HG02571 (cell line): Measurements from ENCODE around the gene SIM1.

Experiments used
- ATAC-seq: cut with Tn5 transposase; IDR thresholded peaks from one replicate; pipeline ENCODE4 v1.9.1; 2021; ENCODE audit warnings: mild to moderate bottlenecking, moderate library complexity; ENCODE audit not compliant: unreplicated experiment

The SIM1 gene

DNA sequence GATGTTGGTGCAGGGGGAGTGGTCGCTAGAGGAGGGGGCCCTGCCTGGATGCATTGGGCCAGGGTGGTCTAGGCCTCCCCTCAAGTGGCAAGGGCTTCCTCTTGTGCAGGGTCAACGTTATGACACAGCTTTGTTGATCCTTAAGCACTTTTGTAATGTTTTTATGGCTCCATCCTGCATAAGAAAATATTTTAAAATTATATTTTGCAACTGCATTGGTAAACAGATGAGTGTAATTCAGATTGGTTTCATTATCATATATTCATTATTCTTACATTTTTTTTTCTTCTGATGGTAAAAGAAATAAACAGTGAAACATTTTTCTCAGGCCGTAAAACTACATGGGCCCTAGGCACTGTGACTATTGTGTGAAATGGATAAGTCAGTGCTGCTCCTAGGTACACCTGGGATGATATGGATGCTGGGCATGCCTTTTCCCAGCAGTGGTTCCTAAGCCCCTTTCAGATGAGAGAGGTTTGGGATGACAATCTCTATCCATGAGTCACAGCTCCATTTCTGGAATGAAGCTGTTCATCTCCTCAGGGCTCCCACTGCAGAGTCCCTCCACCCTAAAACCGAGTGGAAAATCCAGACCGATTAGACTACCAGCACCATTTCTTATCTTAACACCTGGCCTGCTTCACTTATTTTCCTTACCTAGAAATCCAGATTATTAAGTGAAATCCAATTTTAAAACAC is 5.8 kb upstream of the SIM1 start:
- ATAC-seq = no peak

DNA sequence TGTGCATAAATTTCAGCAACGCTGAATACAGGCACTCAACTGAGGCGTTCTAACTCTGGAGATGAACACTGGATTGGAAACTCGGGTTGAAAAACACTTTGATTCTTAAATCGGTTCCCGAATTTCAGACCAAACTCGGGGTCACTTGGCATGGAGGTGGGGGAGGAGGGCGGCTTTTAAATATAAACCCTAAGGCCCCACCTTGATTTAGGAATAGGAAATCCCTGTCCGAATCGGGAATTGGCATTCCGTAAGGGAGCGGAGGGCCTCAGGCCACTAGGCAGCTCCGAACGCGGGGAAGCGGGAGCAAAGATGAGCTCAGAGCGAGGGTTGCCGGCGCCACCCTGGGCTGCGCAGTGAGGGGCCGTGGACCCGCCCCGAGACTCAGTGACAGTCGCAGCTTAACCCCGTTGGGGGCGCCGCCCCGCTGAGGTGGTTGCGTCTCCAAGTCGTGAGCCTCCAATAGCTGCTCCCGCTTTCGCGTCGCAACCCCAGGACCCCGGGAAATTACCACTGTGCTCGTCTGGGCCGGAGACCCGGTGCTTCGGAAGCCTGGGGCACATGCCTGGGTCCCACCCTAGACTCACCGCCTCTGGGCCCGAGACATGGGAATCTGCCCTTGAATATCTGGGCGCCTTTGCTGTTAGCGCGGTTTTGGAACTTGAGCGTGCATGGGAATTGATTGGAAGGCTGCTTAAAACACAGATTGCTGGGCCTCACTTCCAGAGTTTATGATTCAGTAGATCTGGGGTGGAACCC is 4.6 kb upstream of the SIM1 start:
- no peak for ATAC-seq

- ATAC-seq = no peak
Measured at GRCh38 chr6:100468016-100468622, 3.4 kb upstream of the SIM1 start.

GRCh38 chr6:100467129-100468015 is 2.7 kb upstream of the SIM1 start:
- ATAC-seq = no peak

- ATAC-seq = no peak
Measured at GRCh38 chr6:100466410-100467128, 1.8 kb upstream of the SIM1 start.

DNA sequence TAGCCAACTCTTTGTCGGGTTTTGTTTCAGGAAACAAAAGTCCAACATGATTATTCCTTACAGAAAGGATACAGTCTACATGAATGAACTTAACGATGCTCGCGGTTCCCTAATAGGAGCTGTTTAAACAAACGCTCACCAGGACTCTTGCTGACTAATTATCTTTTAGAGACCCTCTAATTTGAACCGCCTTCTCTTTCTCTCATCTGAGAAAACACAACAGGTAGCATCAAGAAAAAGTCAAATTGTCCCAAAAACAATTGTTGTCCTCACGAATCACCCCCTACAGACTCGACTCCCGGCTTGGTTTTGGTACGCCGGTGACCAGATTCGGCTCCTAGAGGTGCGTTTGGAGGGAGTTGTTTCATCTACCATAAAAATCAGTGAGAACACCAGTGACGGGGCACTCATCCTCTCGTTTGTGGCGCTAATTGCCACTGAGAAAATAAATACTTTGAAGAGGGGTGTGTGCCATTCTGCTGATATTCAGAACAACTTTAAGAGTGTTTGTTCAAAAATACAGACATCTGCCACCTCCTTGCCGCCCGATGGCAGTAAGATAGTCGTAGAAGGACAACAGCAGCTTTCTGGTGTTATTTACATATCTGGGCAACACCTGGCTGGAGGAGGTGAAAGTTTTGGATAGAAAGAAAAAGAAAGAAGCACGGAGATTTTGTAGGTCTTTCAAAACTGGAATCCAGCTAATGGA is 1.1 kb upstream of the SIM1 start:
- no peak for ATAC-seq

DNA sequence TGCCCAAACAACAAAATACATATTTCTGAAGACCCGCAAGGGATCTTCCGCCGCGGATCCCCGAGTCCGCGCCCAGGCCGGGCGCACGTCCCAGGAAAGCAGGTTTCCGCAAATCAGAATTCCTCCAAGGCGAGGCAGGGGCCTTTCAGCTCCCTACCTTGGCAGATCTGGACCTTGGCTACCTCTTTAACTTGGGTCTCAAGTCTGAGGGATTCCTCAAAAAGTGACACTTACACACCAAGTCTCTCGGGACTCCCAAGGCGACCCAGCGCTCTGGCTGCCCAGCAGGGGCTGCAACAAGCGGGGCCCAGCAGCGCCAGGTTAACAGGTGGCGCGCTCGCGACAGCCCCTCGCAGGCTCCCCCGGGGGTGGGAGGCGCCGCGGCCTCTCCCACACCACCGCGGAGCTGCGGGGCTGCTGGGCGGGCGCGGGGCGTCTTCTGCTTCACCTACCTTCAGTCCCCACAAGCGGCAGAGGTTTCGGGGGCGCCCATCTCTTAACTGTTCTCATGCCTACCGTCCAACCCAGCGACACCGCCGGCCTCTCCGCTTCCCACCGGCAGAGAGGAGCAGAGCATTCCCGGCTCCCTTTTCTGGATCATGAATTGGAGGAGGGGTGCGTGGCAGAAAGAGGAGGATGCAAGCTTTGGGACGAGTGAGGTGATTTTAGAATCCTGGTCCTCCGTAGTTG is 414 bp downstream of the SIM1 start:
- ATAC-seq = no peak

GRCh38 chr6:100463630-100464161 is 1.0 kb downstream of the SIM1 start:
- no peak for ATAC-seq

GRCh38 chr6:100462706-100463629 is 1.8 kb downstream of the SIM1 start:
- no peak for ATAC-seq

- no peak for ATAC-seq
Measured at GRCh38 chr6:100461917-100462705, 2.6 kb downstream of the SIM1 start.

DNA sequence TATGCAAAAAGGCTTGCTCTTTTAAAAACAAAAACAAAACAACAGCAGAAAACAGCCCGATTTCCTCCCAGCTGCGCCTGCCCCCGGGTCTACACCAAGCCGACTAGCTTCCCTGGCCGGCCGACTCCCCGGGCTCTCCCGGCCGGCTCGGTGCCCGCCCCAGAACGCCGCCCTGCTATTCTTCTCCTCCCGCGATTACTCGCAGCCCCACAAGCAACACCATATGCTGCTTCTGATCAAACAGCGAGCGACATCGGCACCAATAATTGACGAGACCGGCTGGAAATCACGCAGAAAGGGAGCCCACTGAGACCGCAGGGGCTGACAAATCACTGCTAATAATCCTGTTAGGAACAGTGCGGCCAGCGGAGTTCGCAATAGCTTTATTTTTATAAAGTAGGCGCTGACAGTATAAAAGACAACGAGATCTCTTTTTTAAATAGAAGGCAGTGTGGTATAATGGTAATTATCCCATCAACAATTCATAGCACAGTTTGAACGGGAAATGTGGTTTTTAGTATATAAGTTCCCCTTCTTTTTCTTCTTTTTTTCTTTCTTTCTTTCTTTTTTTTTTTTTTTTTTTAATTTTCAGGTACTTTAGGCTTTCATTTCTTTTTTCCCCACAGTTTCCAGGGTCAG is 3.3 kb downstream of the SIM1 start:
- no peak for ATAC-seq

DNA sequence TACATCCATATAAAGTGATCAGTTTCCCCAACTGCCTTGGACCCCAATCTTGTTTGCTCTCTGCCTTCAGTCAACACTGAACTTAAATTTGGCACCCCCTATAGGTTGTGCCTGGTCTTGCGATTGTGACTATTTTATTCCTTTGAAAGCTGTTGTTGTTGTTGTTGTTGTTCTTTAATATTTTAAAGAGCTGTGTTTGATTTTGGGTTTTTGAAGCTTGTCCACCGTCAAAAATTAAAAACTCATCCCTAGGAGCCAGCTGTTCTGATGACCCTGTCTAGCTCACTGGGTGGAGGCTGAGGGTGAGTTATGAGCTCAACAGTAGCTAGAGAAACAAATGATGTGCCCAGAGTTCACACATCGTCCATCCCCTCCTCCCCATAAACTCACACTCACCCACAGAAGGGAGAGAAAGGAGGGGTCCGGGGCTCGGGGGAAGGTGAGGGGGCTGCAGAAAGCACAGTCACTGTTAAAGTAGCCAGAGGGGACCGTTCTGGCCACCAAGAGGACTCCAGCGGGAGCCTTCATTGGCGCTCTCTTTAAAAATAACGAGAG is 4.0 kb downstream of the SIM1 start:
- ATAC-seq = no peak

- ATAC-seq = no peak
Measured at GRCh38 chr6:100459592-100460184, 5.0 kb downstream of the SIM1 start.

DNA sequence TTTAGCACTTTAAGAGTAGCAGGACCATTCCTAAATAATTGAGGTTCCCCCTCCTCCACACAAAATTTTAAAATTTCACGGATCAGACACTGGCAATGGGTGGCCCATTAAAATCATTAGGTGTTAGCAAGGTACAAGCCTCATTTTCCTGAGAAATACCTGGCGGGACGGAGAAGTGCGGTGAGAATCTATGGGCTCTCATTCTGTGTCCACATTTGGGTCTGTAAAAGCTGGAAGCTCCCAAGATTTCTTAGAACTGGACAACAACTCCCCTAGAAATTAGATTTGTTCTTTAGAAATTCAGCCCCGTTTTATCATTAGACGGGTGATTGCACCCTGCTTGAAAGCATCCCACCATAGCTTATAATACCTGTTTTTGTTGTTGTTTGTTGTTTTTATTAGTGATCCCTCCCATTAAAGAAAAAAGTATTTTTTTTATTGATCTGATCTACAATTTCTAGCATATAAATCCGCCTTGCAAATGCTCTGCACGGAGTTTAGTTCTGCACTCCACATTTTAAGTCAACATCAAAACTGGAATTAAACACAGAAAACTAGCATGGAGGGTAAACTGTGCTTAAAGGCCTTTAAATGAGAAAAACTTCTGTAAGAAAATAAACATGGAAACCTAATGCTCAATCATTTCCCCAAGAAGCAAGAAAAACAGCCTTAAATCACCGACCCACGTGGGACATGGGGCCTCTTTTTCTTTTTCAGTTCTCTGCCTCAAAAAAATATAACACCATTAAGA is 5.7 kb downstream of the SIM1 start:
- no peak for ATAC-seq

DNA sequence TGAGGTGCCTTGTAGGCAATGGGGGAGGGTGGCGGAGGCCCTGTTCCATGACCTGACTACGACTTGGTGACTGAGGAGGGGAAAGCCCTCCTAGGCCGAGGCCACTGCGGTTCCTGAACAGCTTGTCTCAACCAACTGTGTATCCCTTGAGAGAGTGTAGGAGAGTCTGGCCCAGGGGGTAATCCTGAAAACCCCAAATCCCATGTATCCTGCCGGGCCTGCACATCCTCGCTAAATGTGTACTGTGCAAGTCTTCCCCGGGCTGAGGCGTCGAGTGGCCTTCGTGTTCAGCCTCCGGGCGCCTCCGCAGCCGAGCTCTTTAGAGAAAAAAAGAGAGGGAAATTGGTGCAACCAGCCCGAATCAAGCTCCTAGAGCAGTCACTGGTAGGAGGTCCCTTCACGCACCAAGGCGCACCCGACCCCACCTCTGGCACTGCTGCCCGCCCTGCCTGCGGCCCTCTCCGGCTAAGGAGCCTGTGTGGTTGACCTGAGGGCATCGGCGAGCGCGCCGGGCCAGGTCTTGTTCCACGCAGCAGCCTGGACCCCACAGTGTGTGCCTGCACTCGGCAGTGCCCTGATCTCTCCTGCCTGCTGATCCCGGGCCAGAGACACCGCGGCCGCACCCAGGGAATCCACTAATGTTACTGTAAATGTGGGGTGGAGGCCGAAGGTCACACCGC is 7.3 kb downstream of the SIM1 start:
- ATAC-seq = no peak
